KMS-11 (cell line): ENCODE results near the gene IGSF6.

ENCODE experiments used
- H2AFZ ChIP-seq: fragments of 200-600 bp; sonication (generic); 2 replicates; pipeline ENCODE4 v1.6.1; 2016; ENCODE audit warnings: antibody characterized with exemption, mixed run types, low read depth
- H3K27ac ChIP-seq: fragments of 200-600 bp; sonication (generic); 2 replicates; pipeline ENCODE4 v1.6.1; 2016; ENCODE audit warnings: mild to moderate bottlenecking, mixed run types
- H3K27me3 ChIP-seq: fragments of 200-600 bp; sonication (generic); 2 replicates; pipeline ENCODE4 v1.6.1; 2017; ENCODE audit warnings: mild to moderate bottlenecking, low read depth, mixed run types, moderate library complexity; ENCODE audit not compliant: insufficient read depth
- H3K36me3 ChIP-seq: fragments of 200-600 bp; sonication (generic); 2 replicates; pipeline ENCODE4 v1.6.1; 2017; ENCODE audit warnings: mild to moderate bottlenecking, mixed run types; ENCODE audit not compliant: insufficient read depth
- H3K4me1 ChIP-seq: fragments of 200-600 bp; sonication (generic); 2 replicates; pipeline ENCODE4 v1.6.1; 2016; ENCODE audit warnings: mild to moderate bottlenecking, low read depth, mixed run types; ENCODE audit not compliant: poor library complexity, severe bottlenecking
- H3K4me2 ChIP-seq: fragments of 200-600 bp; sonication (generic); 2 replicates; pipeline ENCODE4 v1.7.0; 2016; ENCODE audit warnings: mild to moderate bottlenecking, mixed run types
- H3K4me3 ChIP-seq: fragments of 200-600 bp; sonication (generic); IDR thresholded peaks from 2 replicates; pipeline ENCODE4 v1.6.1; 2017; ENCODE audit warnings: low read depth, low read length, mixed read lengths; ENCODE audit not compliant: insufficient read depth
- H3K79me2 ChIP-seq: fragments of 200-600 bp; sonication (generic); 2 replicates; pipeline ENCODE4 v1.6.1; 2016; ENCODE audit warnings: low read depth, mixed run types; ENCODE audit not compliant: insufficient read depth
- H3K9ac ChIP-seq: fragments of 200-600 bp; sonication (generic); 2 replicates; pipeline ENCODE4 v1.6.1; 2016; ENCODE audit warnings: mild to moderate bottlenecking, mixed run types
- H4K20me1 ChIP-seq: fragments of 200-600 bp; sonication (generic); 2 replicates; pipeline ENCODE4 v1.6.1; 2016; ENCODE audit warnings: mild to moderate bottlenecking, mixed run types; ENCODE audit not compliant: insufficient read depth
- TF ChIP-seq, protein P1 (sequence below): fragments of 200-600 bp; sonication (generic); conservative IDR thresholded peaks from 2 replicates; pipeline ENCODE4 v1.6.1; 2017; ENCODE audit warnings: low read depth, mild to moderate bottlenecking, antibody characterized with exemption, low read length, moderate library complexity, mixed read lengths

IGSF6 gene

GRCh38 chr16:21646721-21647561 is 5.5 kb downstream of the IGSF6 start:
- no peak overlapping the region for H3K4me3 ChIP-seq
- no peak overlapping the region for H2AFZ ChIP-seq
- H3K36me3 ChIP-seq, result no peaks in the 10 kb centered on the region
- no peaks in the 10 kb centered on the region for H3K27me3 ChIP-seq
- H3K27ac ChIP-seq, result no peak overlapping the region
- TF ChIP-seq, protein P1, sequence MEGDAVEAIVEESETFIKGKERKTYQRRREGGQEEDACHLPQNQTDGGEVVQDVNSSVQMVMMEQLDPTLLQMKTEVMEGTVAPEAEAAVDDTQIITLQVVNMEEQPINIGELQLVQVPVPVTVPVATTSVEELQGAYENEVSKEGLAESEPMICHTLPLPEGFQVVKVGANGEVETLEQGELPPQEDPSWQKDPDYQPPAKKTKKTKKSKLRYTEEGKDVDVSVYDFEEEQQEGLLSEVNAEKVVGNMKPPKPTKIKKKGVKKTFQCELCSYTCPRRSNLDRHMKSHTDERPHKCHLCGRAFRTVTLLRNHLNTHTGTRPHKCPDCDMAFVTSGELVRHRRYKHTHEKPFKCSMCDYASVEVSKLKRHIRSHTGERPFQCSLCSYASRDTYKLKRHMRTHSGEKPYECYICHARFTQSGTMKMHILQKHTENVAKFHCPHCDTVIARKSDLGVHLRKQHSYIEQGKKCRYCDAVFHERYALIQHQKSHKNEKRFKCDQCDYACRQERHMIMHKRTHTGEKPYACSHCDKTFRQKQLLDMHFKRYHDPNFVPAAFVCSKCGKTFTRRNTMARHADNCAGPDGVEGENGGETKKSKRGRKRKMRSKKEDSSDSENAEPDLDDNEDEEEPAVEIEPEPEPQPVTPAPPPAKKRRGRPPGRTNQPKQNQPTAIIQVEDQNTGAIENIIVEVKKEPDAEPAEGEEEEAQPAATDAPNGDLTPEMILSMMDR, result no peak
- H3K4me2 ChIP-seq, result peak overlapping the region; percentile 90; the same call in 1 of the 2 replicates
- H3K9ac ChIP-seq, result no peak overlapping the region
- no peaks in the 10 kb centered on the region for H4K20me1 ChIP-seq
- peaks cover 45% of the 10 kb centered on the region for H3K4me1 ChIP-seq
- H3K79me2 ChIP-seq, result peaks cover 12% of the 10 kb centered on the region

DNA sequence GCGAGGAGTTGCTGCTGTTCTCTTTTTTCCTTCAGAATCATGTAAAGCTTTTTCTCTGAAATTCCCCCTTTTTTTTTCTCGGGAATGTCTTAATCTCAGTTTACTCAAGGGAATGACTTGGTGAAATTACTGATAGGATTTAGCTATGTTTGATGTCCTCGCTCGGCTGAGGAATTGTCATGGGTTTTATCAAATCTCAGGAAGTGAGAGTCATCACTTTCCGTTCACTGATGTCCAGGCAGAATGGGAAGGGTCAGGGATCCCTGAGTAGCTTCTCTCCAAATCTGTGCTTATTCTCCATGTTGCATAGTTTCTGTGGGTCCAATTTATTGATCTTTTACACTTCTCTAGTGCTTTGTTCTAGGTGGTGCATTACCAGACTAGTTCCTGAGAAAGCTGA is 6.3 kb downstream of the IGSF6 start:
- peak overlapping the region; percentile 90 for H3K4me2 ChIP-seq
- peaks cover 45% of the 10 kb centered on the region for H3K4me1 ChIP-seq
- TF ChIP-seq, protein P1, result no peak

GRCh38 chr16:21645261-21645721 is 7.1 kb downstream of the IGSF6 start:
- Histone ChIP-seq H3K4me1 (peaks cover 45% of the 10 kb centered on the region), H2AFZ (peak overlapping the region; percentile 35), H3K36me3 (no peaks in the 10 kb centered on the region), H3K27me3 (no peaks in the 10 kb centered on the region), H3K9ac (peak overlapping the region; percentile 12; the same call in 1 of the 2 replicates), H4K20me1 (no peaks in the 10 kb centered on the region), H3K79me2 (peaks cover 12% of the 10 kb centered on the region), H3K27ac (peak overlapping the region; percentile 51), H3K4me3 (no peak overlapping the region), H3K4me2 (peak overlapping the region; percentile 90)
- TF ChIP-seq, protein P1, result no peak

More for the DNA sequence above, 6.3 kb downstream of the IGSF6 start:
- peaks cover 12% of the 10 kb centered on the region for H3K79me2 ChIP-seq
- H3K27ac ChIP-seq, result peak overlapping the region; percentile 51; the same call in 1 of the 2 replicates
- H3K36me3 ChIP-seq, result no peaks in the 10 kb centered on the region
- no peaks in the 10 kb centered on the region for H3K27me3 ChIP-seq
- no peaks in the 10 kb centered on the region for H4K20me1 ChIP-seq
- no peak overlapping the region for H2AFZ ChIP-seq
- no peak overlapping the region for H3K9ac ChIP-seq
- H3K4me3 ChIP-seq, result no peak overlapping the region

- H4K20me1 ChIP-seq, result no peaks in the 10 kb centered on the region
- H3K4me3 ChIP-seq, result no peak overlapping the region
- H3K36me3 ChIP-seq, result no peaks in the 10 kb centered on the region
- H2AFZ ChIP-seq, result peak overlapping the region; percentile 35
- no peaks in the 10 kb centered on the region for H3K27me3 ChIP-seq
- peak overlapping the region; percentile 90 for H3K4me2 ChIP-seq
- H3K9ac ChIP-seq, result peak overlapping the region; percentile 12; the same call in 1 of the 2 replicates
- H3K79me2 ChIP-seq, result peaks cover 12% of the 10 kb centered on the region
- H3K27ac ChIP-seq, result peak overlapping the region; percentile 51
- TF ChIP-seq, protein P1, result no peak
- H3K4me1 ChIP-seq, result peaks cover 45% of the 10 kb centered on the region
These were observed 7.7 kb downstream of the IGSF6 start for GRCh38 chr16:21644674-21645073.
